Caco-2 (cell line): Measurements from ENCODE around the gene FGF19. TPM values are rescaled to one million over a fixed set of nuclear protein-coding genes. Genes with fewer than 3 reads are reported as not detected.

Experiments
- BruUV-seq: library from RNA; stranded (reverse); fragments of 400-500 nt; replicated peaks from 2 replicates; lab custom pipeline; 2021; lab: Mats Ljungman, UMichigan
- CTCF ChIA-PET: fragments of 300-600 bp; sonication (Branson Sonifier 250); formaldehyde crosslinking; loops from one replicate; lab custom pipeline; 2022; ENCODE audit warnings: antibody characterized with exemption; lab: Charles Lee
- POLR2A ChIA-PET: fragments of 300-600 bp; sonication (Branson Sonifier 250); formaldehyde crosslinking; loops from one replicate; lab custom pipeline; 2022; ENCODE audit warnings: antibody characterized with exemption; lab: Charles Lee
- DNase-seq, 2 experiments: peaks; one replicate each; pipeline versions ENCODE4 v3.0.0 to v3.0.0-alpha.2; 2020 to 2022
- H3K27me3 ChIP-seq: replicated peaks from 2 replicates; pipeline ENCODE4 v1.6.0; 2011; ENCODE audit warnings: low read length; ENCODE audit not compliant: control insufficient read depth, insufficient read depth
- H3K36me3 ChIP-seq: 2 replicates; pipeline ENCODE4 v1.5.1; 2011; ENCODE audit warnings: low read length; ENCODE audit not compliant: control insufficient read depth, insufficient read depth
- H3K4me1 ChIP-seq: fragments of 250-450 bp; sonication (Bioruptor Pico); 2 replicates; pipeline ENCODE4 v1.5.1; 2020; ENCODE audit warnings: mild to moderate bottlenecking
- H3K4me3 ChIP-seq: 2 replicates; pipeline ENCODE4 v1.5.1; 2011; ENCODE audit warnings: low read depth, mild to moderate bottlenecking, control low read depth, low read length
- H3K9me3 ChIP-seq: fragments of 250-450 bp; sonication (Bioruptor Pico); 2 replicates; pipeline ENCODE4 v1.5.1; 2020; ENCODE audit warnings: mild to moderate bottlenecking, moderate library complexity
- H3K27ac Mint-ChIP-seq: one replicate; pipeline ENCODE4 v1.8.0; 2022; ENCODE audit warnings: mixed read lengths; ENCODE audit not compliant: unreplicated experiment
- H3K27me3 Mint-ChIP-seq: one replicate; pipeline ENCODE4 v1.8.0; 2022; ENCODE audit warnings: mixed read lengths; ENCODE audit not compliant: insufficient read depth, unreplicated experiment
- H3K36me3 Mint-ChIP-seq: one replicate; pipeline ENCODE4 v1.8.0; 2022; ENCODE audit warnings: mild to moderate bottlenecking, mixed read lengths; ENCODE audit not compliant: insufficient read depth, unreplicated experiment
- H3K4me1 Mint-ChIP-seq: one replicate; pipeline ENCODE4 v1.8.0; 2022; ENCODE audit warnings: low read depth, mixed read lengths; ENCODE audit not compliant: unreplicated experiment
- H3K4me3 Mint-ChIP-seq: one replicate; pipeline ENCODE4 v1.8.0; 2022; ENCODE audit warnings: mild to moderate bottlenecking, moderate library complexity, mixed read lengths; ENCODE audit not compliant: unreplicated experiment
- H3K9me3 Mint-ChIP-seq: one replicate; pipeline ENCODE4 v1.8.0; 2022; ENCODE audit warnings: mixed read lengths; ENCODE audit not compliant: unreplicated experiment
- CTCF ChIP-seq, 2 experiments: fragments of 200-600 bp in 1 of 2; IDR thresholded peaks; 1 replicate in 1 of 2; 2 replicates in 1 of 2; pipeline versions ENCODE4 v1.5.1 to v1.8.0; 2011 to 2022; ENCODE audit warnings: antibody characterized with exemption in 1 of 2, control low read depth in 1 of 2, inconsistent platforms in 1 of 2, low read depth in 1 of 2, low read length in 1 of 2, mild to moderate bottlenecking in 1 of 2, moderate library complexity in 1 of 2; ENCODE audit not compliant: insufficient read depth in 1 of 2, severe bottlenecking in 1 of 2, unreplicated experiment in 1 of 2
- intact Hi-C: fragments of 100-400 bp; cut with micrococcal nuclease; formaldehyde crosslinking; loops from one replicate; pipeline ENCODE4 v1.10.0; 2022; ENCODE audit not compliant: unreplicated experiment
- total RNA-seq: library from RNA; stranded (reverse); gene quantifications from 2 replicates; pipeline ENCODE4 v1.2.3, GENCODE V29; 2022

Gene FGF19
- total RNA-seq, 1 experiment from 2014 or later = 1.7 TPM

- Mint-ChIP-seq H3K4me3 (no peak overlapping the region), H3K4me1 (peaks cover 19% of the 10 kb centered on the region), H3K27ac (no peak overlapping the region), H3K36me3 (no peaks in the 10 kb centered on the region), H3K9me3 (no peaks in the 10 kb centered on the region), H3K27me3 (no peaks in the 10 kb centered on the region)
- no peaks in the 10 kb centered on the region for H3K36me3 ChIP-seq
- no TSS peak for BruUV-seq
- no peak overlapping the region for H3K4me3 ChIP-seq
- DNase-seq = no peak
- TF ChIP-seq CTCF (IDR thresholded peaks at IDR 0.05; ENCODE audit: insufficient read depth in 1 of 2, low read depth in 1 of 2, low read length in 1 of 2, severe bottlenecking in 1 of 2, unreplicated experiment in 1 of 2) = no peak
- POLR2A ChIA-PET = no interaction called here
- intact Hi-C loops = no loop called here
- no peaks in the 10 kb centered on the region for H3K27me3 ChIP-seq
- H3K4me1 ChIP-seq = peaks cover 32% of the 10 kb centered on the region
- CTCF ChIA-PET = interaction anchor here (0.5 kb wide), 1 partner anchor 180 kb away, joined by 3 read pairs; no protein-coding TSS in a partner anchor
- H3K9me3 ChIP-seq = no peaks in the 10 kb centered on the region
These were observed 3.4 kb upstream of the FGF19 start for GRCh38 chr11:69707176-69707575.

GRCh38 chr11:69705901-69706787 is 2.3 kb upstream of the FGF19 start:
- TF ChIP-seq CTCF (IDR thresholded peaks at IDR 0.05; ENCODE audit: insufficient read depth in 1 of 2, low read depth in 1 of 2, low read length in 1 of 2, severe bottlenecking in 1 of 2, unreplicated experiment in 1 of 2) = no peak
- H3K9me3 ChIP-seq = no peaks in the 10 kb centered on the region
- DNase-seq = peak; percentile 42 to 75
- peaks cover 32% of the 10 kb centered on the region for H3K4me1 ChIP-seq
- Mint-ChIP-seq H3K4me3 (peak overlapping the region; percentile 17), H3K9me3 (no peaks in the 10 kb centered on the region), H3K4me1 (peaks cover 20% of the 10 kb centered on the region), H3K27me3 (no peaks in the 10 kb centered on the region), H3K36me3 (no peaks in the 10 kb centered on the region), H3K27ac (peak overlapping the region; percentile 37)
- H3K4me3 ChIP-seq = no peak overlapping the region
- H3K36me3 ChIP-seq = no peaks in the 10 kb centered on the region
- ChIA-PET POLR2A (no interaction called here), CTCF (interaction anchor here (1.1 kb wide), 1 partner anchor 10 kb away, joined by 3 read pairs; no protein-coding TSS in a partner anchor)
- intact Hi-C loops = no loop called here
- BruUV-seq = no TSS peak
- H3K27me3 ChIP-seq = no peaks in the 10 kb centered on the region

GRCh38 chr11:69705351-69705811 is 1.6 kb upstream of the FGF19 start:
- Histone ChIP-seq H3K4me3 (no peak overlapping the region), H3K27me3 (no peaks in the 10 kb centered on the region), H3K9me3 (no peaks in the 10 kb centered on the region), H3K4me1 (peaks cover 39% of the 10 kb centered on the region), H3K36me3 (no peaks in the 10 kb centered on the region)
- intact Hi-C loops = no loop called here
- DNase-seq = no peak
- Mint-ChIP-seq H3K4me3 (peak overlapping the region; percentile 17), H3K9me3 (no peaks in the 10 kb centered on the region), H3K4me1 (peaks cover 27% of the 10 kb centered on the region), H3K27ac (no peak overlapping the region), H3K27me3 (no peaks in the 10 kb centered on the region), H3K36me3 (peaks cover 2% of the 10 kb centered on the region)
- CTCF ChIA-PET = interaction anchor here (1.1 kb wide), 1 partner anchor 11 kb away, joined by 3 read pairs; no protein-coding TSS in a partner anchor
- TF ChIP-seq CTCF (IDR thresholded peaks at IDR 0.05; ENCODE audit: insufficient read depth in 1 of 2, low read depth in 1 of 2, low read length in 1 of 2, severe bottlenecking in 1 of 2, unreplicated experiment in 1 of 2) = no peak
- POLR2A ChIA-PET = no interaction called here
- BruUV-seq = no TSS peak
